ENCODE results near the gene GBGT1. TPM values are rescaled to one million over a fixed set of nuclear protein-coding genes. Genes with fewer than 3 reads are reported as not detected.

GBGT1 gene
- total and polyA plus RNA-seq, 2 donors (not counting 1 experiment from before 2014, with no cell fraction given), result 19.6 to 52.7 TPM

GRCh38 chr9:133118179-133118520 is 45.6 kb downstream of the GBGT1 start:
- Histone ChIP-seq H3K9ac (ENCODE audit: low read length) (no peak overlapping the region), H3K36me3 (replicated peaks in 1 of 2; ENCODE audit: control extremely low read depth in 1 of 2, control insufficient read depth in 1 of 2, extremely low read depth in 1 of 2, insufficient read depth in 2 of 2, low read length in 1 of 2) (no peaks in the 10 kb centered on the region), H3K79me2 (ENCODE audit: control insufficient read depth, insufficient read depth, low read length) (peaks cover 69% of the 10 kb centered on the region), H3K4me2 (replicated peaks; ENCODE audit: low read depth, low read length, poor library complexity, severe bottlenecking) (no peak overlapping the region), H3K4me3 (ENCODE audit: control extremely low read depth in 1 of 5, extremely low read depth in 1 of 5, insufficient read depth in 1 of 5, low read depth in 2 of 5, low read length in 4 of 5) (no peak overlapping the region), H3K9me3 (ENCODE audit: control extremely low read depth in 1 of 3, control insufficient read depth in 2 of 3, insufficient read depth in 1 of 3, low read length in 2 of 3) (no peaks in the 10 kb centered on the region), H4K20me1 (ENCODE audit: control insufficient read depth, insufficient read depth, low read length, poor library complexity, severe bottlenecking) (peaks cover 64% of the 10 kb centered on the region), H3K27me3 (replicated peaks in 1 of 4; ENCODE audit: control extremely low read depth in 1 of 4, control insufficient read depth in 3 of 4, insufficient read depth in 4 of 4, low read length in 3 of 4) (no peaks in the 10 kb centered on the region), H3K4me1 (ENCODE audit: control insufficient read depth in 2 of 2, insufficient read depth in 2 of 2, low read length in 2 of 2) (peaks cover 51 to 66% of the 10 kb centered on the region in 2 donors), H3K27ac (ENCODE audit: low read length in 2 of 2) (no peak overlapping the region), H2AFZ (ENCODE audit: insufficient read depth, low read depth, low read length, poor library complexity, severe bottlenecking) (no peak overlapping the region)
- Mint-ChIP-seq H3K4me3 (no peak overlapping the region), H3K9me3 (ENCODE audit: insufficient read depth) (no peaks in the 10 kb centered on the region), H3K27me3 (no peaks in the 10 kb centered on the region), H3K27ac (no peak overlapping the region), H3K4me1 (peaks cover 69% of the 10 kb centered on the region)
- ChIA-PET POLR2A (interaction anchor here (1.9 to 2.9 kb wide), 2 partner anchors 8 to 15 kb away, joined by 6 to 12 read pairs; no protein-coding TSS in a partner anchor), CTCF (interaction anchor here (1.1 to 26.5 kb wide), 5 partner anchors 13 to 30 kb away, joined by 3 to 599 read pairs (median 6); no protein-coding TSS in a partner anchor)
- intact Hi-C loops (cut with micrococcal nuclease), result loop anchor here (10.0 kb wide), 1 partner anchor 357 kb away; the partner anchor contains the start of gene SLC2A6
- no peak for ATAC-seq (ENCODE audit: low read depth)
- TF ChIP-seq CTCF (IDR thresholded peaks at IDR 0.05), result no peak
- TF ChIP-seq EZH2 (IDR thresholded peaks at IDR 0.05; ENCODE audit: borderline replicate concordance, insufficient read depth, low read depth, low read length, poor library complexity, severe bottlenecking), result no peak
- WGBS (ENCODE audit: insufficient coverage), result 100% methylated on average over 3 of the region's 3 CpGs
- DNase-seq, result no peak

Measured in B cell (primary cell).